ENCODE data around the gene TDRD10.
"Not testable (repeated sequence)": the region's sequence is repeated elsewhere in the genome, so short reads cannot be mapped to it uniquely, and the experiment has no call there.

The TDRD10 gene

DNA sequence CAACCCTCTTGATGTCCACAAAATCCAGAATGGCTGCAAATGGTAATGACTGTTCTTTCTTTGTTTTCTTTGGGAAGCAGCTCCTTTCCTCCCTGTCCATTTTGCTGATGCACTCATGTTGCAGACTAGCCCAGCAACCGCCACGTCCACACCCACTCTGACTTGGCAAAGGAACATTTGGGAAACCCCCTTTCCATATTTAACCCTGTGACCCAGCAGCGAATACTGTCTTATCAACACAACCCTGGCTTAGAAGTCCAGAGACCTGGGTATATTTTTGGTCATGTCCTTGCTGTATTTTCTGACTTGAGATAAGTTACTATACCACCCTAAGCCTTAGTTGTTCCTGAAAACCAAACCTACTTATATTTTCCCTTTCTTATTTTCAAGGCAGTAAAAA is 18.3 kb downstream of the TDRD10 start:
- DNase-seq: no peak

DNA sequence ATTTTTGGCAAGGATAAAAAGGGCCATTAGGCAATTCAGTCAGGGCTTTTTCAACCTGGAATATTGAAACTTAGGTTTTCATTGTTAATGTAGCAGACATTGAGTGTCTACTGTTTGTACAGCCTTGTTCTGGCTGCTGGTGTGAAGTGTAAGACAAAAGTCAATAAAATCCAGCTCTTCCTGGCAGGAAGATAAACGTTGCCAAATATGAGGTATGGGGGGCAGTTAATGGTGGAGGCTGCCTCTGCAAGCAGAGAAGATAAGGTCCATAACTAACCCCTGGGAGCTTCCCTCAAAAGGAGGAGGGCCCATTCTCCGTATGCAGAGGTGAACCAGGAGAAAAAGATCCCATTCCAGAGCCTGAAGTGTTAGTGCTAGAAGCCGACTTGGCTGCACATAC is 19.7 kb downstream of the TDRD10 start:
- no peak for DNase-seq

DNA sequence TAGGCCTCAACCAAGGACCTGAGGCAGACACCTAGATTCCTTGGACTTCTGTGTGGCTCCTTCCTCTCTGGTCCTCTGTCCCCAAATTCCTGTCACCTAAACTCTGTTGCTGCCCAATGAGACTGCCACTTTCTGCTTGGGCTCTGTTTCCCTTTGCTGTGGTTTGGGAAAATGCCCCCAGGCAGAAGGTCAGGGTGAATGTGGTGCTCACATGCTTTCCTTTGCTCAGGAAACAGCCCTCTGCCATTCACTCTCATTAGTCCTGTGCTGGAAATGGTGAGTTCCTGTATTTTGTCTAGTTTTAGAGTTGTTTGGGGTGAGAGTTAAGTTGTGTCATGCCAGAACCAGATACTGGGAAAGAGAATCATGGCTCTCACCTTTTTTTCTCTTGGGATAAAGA is 22.9 kb downstream of the TDRD10 start:
- no peak for DNase-seq

- no peak for DNase-seq
Observed at GRCh38 chr1:154527192-154527591, 25.2 kb downstream of the TDRD10 start.

DNA sequence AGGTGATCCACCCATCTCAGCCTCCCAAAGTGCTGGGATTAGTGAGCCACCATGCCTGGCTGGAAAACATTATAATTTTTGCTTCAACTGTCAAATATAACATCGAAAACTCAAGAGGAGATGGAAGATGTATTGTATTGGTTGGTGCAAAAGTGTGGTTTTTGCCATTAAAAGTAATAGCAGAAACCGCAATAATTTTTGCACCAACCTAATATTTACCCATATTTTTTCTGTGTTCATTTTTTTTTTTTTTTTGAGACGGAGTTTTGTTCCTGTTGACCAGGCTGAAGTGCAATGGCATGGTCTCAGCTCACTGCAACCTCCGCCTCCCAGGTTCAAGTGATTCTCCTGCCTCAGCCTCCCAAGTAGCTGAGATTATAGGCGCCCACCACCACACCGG is 27.3 kb downstream of the TDRD10 start:
- no peak for DNase-seq

DNA sequence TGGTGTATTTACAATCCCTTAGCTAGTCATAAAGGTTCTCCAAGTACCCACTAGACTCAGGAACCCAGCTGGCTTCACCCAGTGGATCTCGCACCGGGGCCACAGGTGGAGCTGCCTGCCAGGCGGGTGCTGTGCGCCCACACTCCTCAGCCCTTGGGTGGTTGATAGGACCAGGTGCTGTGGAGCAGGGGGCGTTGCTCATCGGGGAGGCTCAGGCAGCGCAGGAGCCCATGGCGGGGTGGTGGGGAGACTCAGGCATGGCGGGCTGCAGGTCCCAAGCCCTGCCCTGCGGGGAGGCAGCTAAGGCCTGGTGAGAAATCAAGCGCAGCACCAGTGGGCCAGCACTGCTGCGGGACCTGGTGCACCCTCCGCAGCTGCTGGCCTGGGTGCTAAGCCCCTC is 29.9 kb downstream of the TDRD10 start:
- DNase-seq: not testable (repeated sequence)

DNA sequence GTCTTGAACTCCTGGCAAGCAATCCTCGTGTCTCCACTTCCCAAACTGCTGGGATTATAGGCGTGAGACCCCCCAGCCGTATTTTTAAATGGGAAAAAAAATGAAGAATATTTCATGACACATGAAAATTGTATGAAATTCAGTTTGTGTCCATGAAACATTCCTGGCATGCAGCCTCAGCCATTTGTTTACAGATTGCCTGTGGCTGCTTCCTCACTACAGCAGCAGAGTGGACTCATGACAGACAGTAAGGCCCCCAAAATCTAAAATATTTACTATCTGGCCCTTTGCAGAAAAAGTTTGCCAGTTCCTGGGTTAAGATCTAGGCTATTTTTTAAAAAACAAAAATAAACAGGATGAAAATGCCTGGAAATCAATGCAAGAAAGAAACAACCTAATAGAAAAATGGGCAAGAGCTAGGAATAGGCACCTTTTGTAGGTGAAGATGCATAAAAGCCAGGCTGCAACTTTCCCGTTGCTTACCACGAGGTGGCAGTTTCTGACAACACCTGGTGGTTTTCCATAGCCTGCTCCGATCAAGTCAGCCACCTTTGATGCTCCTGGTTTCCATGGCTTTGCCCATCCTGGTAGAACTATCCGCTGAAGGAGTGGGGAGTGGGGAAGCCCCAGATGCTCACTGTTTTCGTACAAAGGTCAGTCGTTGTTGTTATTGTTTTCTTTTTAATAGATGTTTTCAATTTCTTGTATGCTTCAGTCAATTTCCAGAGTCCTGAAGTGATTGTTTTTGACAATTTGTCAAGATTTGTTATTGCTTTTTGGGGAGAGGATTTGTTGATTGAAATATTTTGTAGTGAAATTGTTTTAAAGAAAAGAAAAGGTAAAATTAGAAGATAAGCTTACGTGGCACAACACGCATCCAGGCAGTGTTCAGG is 32.2 kb downstream of the TDRD10 start:
- no peak for DNase-seq

DNA sequence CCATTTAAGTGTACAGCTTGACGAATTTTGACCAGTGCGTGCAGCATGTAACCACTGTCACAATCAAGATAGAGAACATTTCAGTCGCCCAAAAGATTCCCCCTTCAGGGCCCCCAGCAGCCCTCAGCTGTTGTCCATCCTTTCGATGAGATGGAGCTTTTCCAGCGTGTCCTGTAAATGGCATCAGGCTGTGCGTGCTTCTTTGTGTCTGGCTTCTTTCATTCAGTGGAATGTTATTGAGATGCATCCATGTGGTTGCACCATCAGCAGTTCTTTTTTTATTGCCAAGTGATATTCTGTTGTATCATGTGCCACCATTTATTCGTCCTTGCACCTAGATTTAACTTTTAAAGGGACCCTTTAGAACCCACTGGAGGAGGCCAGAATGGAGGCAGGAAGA is 34.6 kb downstream of the TDRD10 start:
- DNase-seq: no peak

- DNase-seq: no peak
Observed at GRCh38 chr1:154539486-154540483, 37.8 kb downstream of the TDRD10 start.

GRCh38 chr1:154541231-154541630 is 39.2 kb downstream of the TDRD10 start:
- DNase-seq: no peak

DNA sequence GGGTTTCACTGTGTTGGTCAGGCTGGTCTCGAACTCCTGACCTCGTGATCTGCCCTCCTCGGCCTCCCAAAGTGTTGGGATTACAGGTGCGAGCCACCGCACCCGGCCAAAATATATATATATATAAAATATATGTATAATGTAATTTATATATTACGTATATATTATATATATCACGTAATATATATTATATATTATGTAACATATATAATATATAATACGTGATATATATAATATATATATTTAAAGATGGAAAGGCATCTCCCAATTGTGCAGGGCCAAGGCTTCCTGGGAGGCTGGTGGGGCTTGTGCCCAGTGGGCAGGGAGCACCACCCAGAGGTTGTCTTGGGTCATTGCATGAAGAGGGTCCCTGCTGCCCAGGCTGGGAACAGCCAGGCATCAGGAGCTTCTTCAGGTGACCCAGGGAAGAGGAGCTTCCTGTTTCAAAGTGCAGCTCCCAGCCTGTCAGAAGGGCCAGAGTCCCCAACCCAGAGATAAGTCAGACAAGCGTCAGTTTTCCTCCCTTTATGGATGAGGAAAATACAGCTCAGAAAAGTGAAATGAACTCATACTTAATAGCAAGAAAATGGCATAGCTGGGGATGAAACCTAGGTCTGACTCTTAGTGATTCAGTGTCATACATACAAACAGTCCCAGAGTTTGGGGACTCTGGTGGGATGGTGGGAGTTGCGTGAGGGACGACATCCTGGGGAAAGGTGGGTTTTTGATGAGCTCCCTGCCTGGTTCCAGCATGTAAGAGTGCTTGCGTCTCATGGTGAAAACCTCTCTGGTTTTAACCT is 44.4 kb downstream of the TDRD10 start:
- peak; percentile 74 for DNase-seq

- no peak for DNase-seq
Observed at GRCh38 chr1:154547105-154547732, 45.2 kb downstream of the TDRD10 start.

GRCh38 chr1:154548028-154548427 is 46.0 kb downstream of the TDRD10 start:
- DNase-seq: no peak

DNA sequence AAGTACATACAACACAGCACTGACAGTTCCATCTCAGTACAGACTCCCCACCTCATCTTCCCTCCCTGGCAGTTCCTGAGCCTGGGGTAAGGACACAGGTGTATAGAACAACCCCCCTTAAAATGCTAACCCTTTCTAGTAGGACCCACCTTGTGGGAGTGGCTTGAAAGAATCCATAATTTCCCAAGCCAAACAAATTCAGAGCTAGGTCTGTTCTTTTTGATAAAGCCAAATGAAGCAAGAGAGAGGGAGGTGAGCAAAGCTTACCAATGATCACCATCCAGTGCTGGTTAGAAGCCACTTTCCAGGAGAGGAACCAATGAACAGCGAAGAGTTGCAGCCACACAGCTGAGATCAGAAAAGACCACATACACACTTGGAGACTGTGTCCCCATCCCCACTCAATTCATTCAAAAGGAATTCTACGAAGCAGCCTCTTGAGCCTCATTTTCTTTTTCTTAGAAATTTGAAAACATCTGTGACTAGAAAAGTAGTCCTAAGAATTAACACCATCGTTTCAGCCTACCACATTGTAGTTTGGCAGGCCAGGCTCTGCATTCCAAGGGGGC is 47.3 kb downstream of the TDRD10 start:
- DNase-seq: no peak

GRCh38 chr1:154550070-154550469 is 48.1 kb downstream of the TDRD10 start:
- DNase-seq: no peak

DNA sequence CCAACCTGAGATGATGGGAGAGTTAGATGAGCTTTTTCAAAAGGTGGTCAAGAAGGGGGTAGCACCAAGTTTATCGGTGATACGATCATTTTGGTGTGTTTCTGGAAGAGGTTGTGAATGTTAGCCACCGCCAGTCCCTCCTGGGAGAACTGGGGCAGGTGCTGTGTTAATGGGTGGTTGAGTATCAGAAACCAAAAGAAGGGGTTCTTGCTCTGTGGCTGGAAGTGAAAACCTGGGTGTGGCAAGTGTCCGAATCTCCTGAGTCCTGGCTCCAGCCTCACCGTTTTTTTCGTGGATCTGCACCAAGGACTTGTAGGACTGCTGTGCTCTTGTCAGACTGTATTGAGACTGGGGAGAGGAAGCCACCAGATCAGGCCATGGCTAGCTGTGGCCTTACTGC is 48.6 kb downstream of the TDRD10 start:
- DNase-seq: no peak

- DNase-seq: no peak
Observed at GRCh38 chr1:154551474-154551873, 49.5 kb downstream of the TDRD10 start.

DNA sequence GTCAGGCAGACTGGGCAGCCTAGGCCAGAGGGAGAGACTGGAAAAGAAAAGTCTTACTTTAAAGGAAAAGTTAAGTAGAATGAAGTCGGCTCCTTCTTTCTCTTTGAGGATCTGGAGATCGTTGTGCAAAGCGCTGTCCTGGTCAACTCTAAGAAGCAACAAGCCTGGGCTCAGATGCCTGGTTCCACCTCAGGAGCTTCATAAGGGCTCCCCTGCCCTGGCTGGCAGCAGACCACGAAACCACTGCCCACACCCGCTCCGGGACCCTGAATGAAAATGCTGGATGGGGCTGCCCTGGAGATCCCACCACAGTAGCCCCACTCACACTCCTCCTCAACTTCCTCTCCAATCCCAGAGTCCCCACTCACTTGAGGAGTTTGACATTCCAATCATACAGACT is 50.0 kb downstream of the TDRD10 start:
- no peak for DNase-seq

GRCh38 chr1:154553056-154554030 is 51.3 kb downstream of the TDRD10 start:
- DNase-seq: no peak

DNA sequence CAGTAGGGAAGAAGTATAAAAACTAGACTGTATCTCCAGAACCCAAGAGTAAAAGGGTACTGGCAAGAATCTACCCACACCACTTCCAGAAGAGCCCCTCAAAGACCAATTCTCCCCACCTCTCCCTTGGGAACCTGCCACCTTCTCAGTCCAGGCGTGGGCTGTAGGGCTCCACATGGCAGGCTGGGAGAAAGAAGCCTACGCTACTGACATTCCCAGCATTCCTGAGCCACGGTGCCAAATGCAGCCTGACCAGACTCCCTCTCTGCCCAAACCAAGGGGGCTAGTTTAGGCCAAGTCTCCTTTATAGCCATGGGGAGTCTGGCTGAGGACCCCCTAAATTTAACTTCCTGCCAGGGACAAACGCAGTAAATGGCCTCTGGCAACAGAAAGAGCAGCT is 54.4 kb downstream of the TDRD10 start:
- DNase-seq: no peak
